GM19324 (cell line): ENCODE data around the gene ZBTB32.
"Not testable (repeated sequence)": the region's sequence is repeated elsewhere in the genome, so short reads cannot be mapped to it uniquely, and the experiment has no call there.

ENCODE experiments used
- ATAC-seq: cut with Tn5 transposase; IDR thresholded peaks from one replicate; pipeline ENCODE4 v1.9.1; 2021; ENCODE audit warnings: mild to moderate bottlenecking, moderate library complexity; ENCODE audit not compliant: unreplicated experiment, low FRiP score

The ZBTB32 gene

GRCh38 chr19:35704218-35704617, at the start of gene ZBTB32:
TSS of gene ZBTB32 (plus strand) at chr19:35704558. CDS start at chr19:35714627, 10,069 bp downstream.
- ATAC-seq, result no peak

GRCh38 chr19:35654828-35655227, 49.5 kb upstream of the ZBTB32 start:
- ATAC-seq, result not testable (repeated sequence)

- ATAC-seq, result no peak
Observed at GRCh38 chr19:35655600-35655999, 48.8 kb upstream of the ZBTB32 start.

GRCh38 chr19:35656700-35657099, 47.7 kb upstream of the ZBTB32 start:
- no peak for ATAC-seq

- no peak for ATAC-seq
Observed at GRCh38 chr19:35657904-35658700, 46.3 kb upstream of the ZBTB32 start.

GRCh38 chr19:35661995-35662340, 42.4 kb upstream of the ZBTB32 start:
- ATAC-seq, result no peak

- no peak for ATAC-seq
Observed at GRCh38 chr19:35663981-35664380, 40.4 kb upstream of the ZBTB32 start.

- no peak for ATAC-seq
Observed at GRCh38 chr19:35665157-35665556, 39.2 kb upstream of the ZBTB32 start.

- no peak for ATAC-seq
Observed at GRCh38 chr19:35665604-35666003, 38.8 kb upstream of the ZBTB32 start.

- ATAC-seq, result no peak
Observed at GRCh38 chr19:35666251-35666913, 38.0 kb upstream of the ZBTB32 start, which contains the start of gene UPK1A. TSS of gene UPK1A (plus strand) at chr19:35666517. CDS start at chr19:35666813, 296 bp downstream.

GRCh38 chr19:35669566-35669965, 34.8 kb upstream of the ZBTB32 start:
- ATAC-seq, result no peak

- ATAC-seq, result no peak
Observed at GRCh38 chr19:35669974-35670373, 34.4 kb upstream of the ZBTB32 start.

GRCh38 chr19:35670686-35671085, 33.7 kb upstream of the ZBTB32 start:
- ATAC-seq, result no peak

- no peak for ATAC-seq
Observed at GRCh38 chr19:35671818-35672217, 32.5 kb upstream of the ZBTB32 start.

- no peak for ATAC-seq
Observed at GRCh38 chr19:35673121-35673804, 31.1 kb upstream of the ZBTB32 start.

- no peak for ATAC-seq
Observed at GRCh38 chr19:35675589-35676140, 28.7 kb upstream of the ZBTB32 start.

- no peak for ATAC-seq
Observed at GRCh38 chr19:35689836-35690235, 14.5 kb upstream of the ZBTB32 start.

GRCh38 chr19:35691106-35691505, 13.3 kb upstream of the ZBTB32 start:
- not testable (repeated sequence) for ATAC-seq

- no peak for ATAC-seq
Observed at GRCh38 chr19:35692010-35692409, 12.3 kb upstream of the ZBTB32 start.

- peak; percentile 21 for ATAC-seq
Observed at GRCh38 chr19:35693422-35693821, 10.9 kb upstream of the ZBTB32 start.
